Liver (tissue), 9 donors: ENCODE results near the gene LGALS7. TPM values are rescaled to one million over a fixed set of nuclear protein-coding genes. Genes with fewer than 3 reads are reported as not detected.

Experiments used
- DNase-seq: peaks from one replicate; pipeline ENCODE4 v3.0.0-alpha.2; 2017; ENCODE audit warnings: low spot score
- H3K27ac ChIP-seq, 2 donors: one replicate each; pipeline ENCODE4 v1.7.0; 2013; ENCODE audit warnings: inconsistent platforms in 2 of 2, low read length in 2 of 2, control low read depth in 1 of 2, low read depth in 1 of 2, mild to moderate bottlenecking in 1 of 2
- H3K27me3 ChIP-seq, 4 donors: one replicate each; pipeline versions ENCODE4 v1.6.1 to v1.7.0; 2013; ENCODE audit warnings: low read length in 3 of 4, inconsistent platforms in 1 of 4, mild to moderate bottlenecking in 1 of 4, moderate library complexity in 1 of 4; ENCODE audit not compliant: control insufficient read depth in 4 of 4, insufficient read depth in 4 of 4
- H3K36me3 ChIP-seq, 4 donors: one replicate each; pipeline versions ENCODE4 v1.6.1 to v1.7.0; 2013; ENCODE audit warnings: low read length in 3 of 4, mild to moderate bottlenecking in 3 of 4, low read depth in 1 of 4, moderate library complexity in 1 of 4; ENCODE audit not compliant: control insufficient read depth in 4 of 4, insufficient read depth in 3 of 4
- H3K4me1 ChIP-seq, 4 donors: one replicate each; pipeline versions ENCODE4 v1.6.1 to v1.7.0; 2013; ENCODE audit warnings: low read length in 3 of 4, mild to moderate bottlenecking in 3 of 4, moderate library complexity in 1 of 4; ENCODE audit not compliant: control insufficient read depth in 4 of 4, insufficient read depth in 4 of 4
- H3K4me3 ChIP-seq, 3 donors: one replicate each; pipeline versions ENCODE4 v1.6.1 to v1.7.0; 2013; ENCODE audit warnings: low read length in 3 of 3, control low read depth in 1 of 3, low read depth in 1 of 3, mild to moderate bottlenecking in 1 of 3
- H3K9ac ChIP-seq, 2 donors: one replicate each; pipeline ENCODE4 v1.7.0; 2013; ENCODE audit warnings: low read length in 2 of 2, mild to moderate bottlenecking in 2 of 2, moderate library complexity in 2 of 2, control low read depth in 1 of 2, low read depth in 1 of 2
- H3K9me3 ChIP-seq, 4 donors: one replicate each; pipeline versions ENCODE4 v1.6.1 to v1.7.0; 2013; ENCODE audit warnings: low read length in 3 of 4; ENCODE audit not compliant: control insufficient read depth in 4 of 4
- ATF3 ChIP-seq: IDR thresholded peaks from 2 replicates; pipeline ENCODE4 v1.6.1; 2016; ENCODE audit warnings: antibody characterized with exemption
- CTCF ChIP-seq: fragments of 150-350 bp; IDR thresholded peaks from 2 replicates; pipeline ENCODE4 v1.5.1; 2017; ENCODE audit warnings: improper control_type of control experiment, low read depth, low read length; ENCODE audit not compliant: missing input control
- GABPA ChIP-seq, 2 donors: IDR thresholded peaks in 1 of 2; conservative IDR thresholded peaks in 1 of 2; 2 replicates each; pipeline ENCODE4 v1.6.1; 2016; ENCODE audit warnings: antibody characterized with exemption in 2 of 2, mild to moderate bottlenecking in 1 of 2, moderate library complexity in 1 of 2
- HNF4A ChIP-seq, 2 donors: conservative IDR thresholded peaks; 2 replicates each; pipeline ENCODE4 v1.6.1; 2016; ENCODE audit warnings: antibody characterized with exemption in 2 of 2, mild to moderate bottlenecking in 2 of 2
- HNF4G ChIP-seq: IDR thresholded peaks from 2 replicates; pipeline ENCODE4 v1.6.1; 2016; ENCODE audit warnings: antibody characterized with exemption
- JUND ChIP-seq, 2 donors: IDR thresholded peaks; 2 replicates each; pipeline ENCODE4 v1.6.1; 2016; ENCODE audit warnings: antibody characterized with exemption in 2 of 2
- MAX ChIP-seq: IDR thresholded peaks from 2 replicates; pipeline ENCODE4 v1.6.1; 2016; ENCODE audit warnings: antibody characterized with exemption
- NR2F2 ChIP-seq: IDR thresholded peaks from 2 replicates; pipeline ENCODE4 v1.6.1; 2016; ENCODE audit warnings: antibody characterized with exemption
- RAD21 ChIP-seq, 2 donors: IDR thresholded peaks; 2 replicates each; pipeline ENCODE4 v1.6.1; 2016; ENCODE audit warnings: antibody characterized with exemption in 2 of 2, mild to moderate bottlenecking in 2 of 2
- REST ChIP-seq: IDR thresholded peaks from 2 replicates; pipeline ENCODE4 v1.6.1; 2016; ENCODE audit warnings: antibody characterized with exemption, mild to moderate bottlenecking
- RXRA ChIP-seq, 2 donors: IDR thresholded peaks; 2 replicates each; pipeline ENCODE4 v1.6.1; 2017 to 2018; ENCODE audit warnings: antibody characterized with exemption in 2 of 2, mild to moderate bottlenecking in 1 of 2
- SP1 ChIP-seq: IDR thresholded peaks from 2 replicates; pipeline ENCODE4 v1.6.1; 2018; ENCODE audit warnings: antibody characterized with exemption, mild to moderate bottlenecking
- YY1 ChIP-seq: IDR thresholded peaks from 2 replicates; pipeline ENCODE4 v1.6.1; 2016; ENCODE audit warnings: antibody characterized with exemption, mild to moderate bottlenecking
- ZBTB33 ChIP-seq: IDR thresholded peaks from 2 replicates; pipeline ENCODE4 v1.6.1; 2016; ENCODE audit warnings: antibody characterized with exemption
- WGBS: extraction: QIAGEN DNeasy Blood & Tissue Kit; methylation state at CpG from one replicate; pipeline ENCODE4 v1.1.7; 2013; 5-methylcytosine and 5-hydroxymethylcytosine counted together
- polyA plus RNA-seq, 2 donors: library from polyadenylated mRNA; stranded (reverse) in 1 of 2; unstranded in 1 of 2; fragments of 200-250 nt in 1 of 2; fragments of >200 nt in 1 of 2; fragmentation: Nextera tagmentation in 1 of 2; extraction: Ambion mirVana in 1 of 2; gene quantifications; one replicate each; pipeline versions ENCODE4 v1.2.1 to v1.2.3, GENCODE V29; 2013 to 2015
- total RNA-seq, 2 donors: library from RNA; depleted of rRNA; stranded (reverse); fragments of >200 nt; gene quantifications; one replicate each; pipeline ENCODE4 v1.2.3, GENCODE V29; 2014
- donor health status: healthy.
- donor health status: healthy.
- donor health status: healthy.
- donor health status: healthy.
- donor health status: healthy.

Gene LGALS7
- total and polyA plus RNA-seq, 4 donors = not detected

- peak; percentile 96 for DNase-seq
- Histone ChIP-seq H3K27me3 (no peaks in the 10 kb centered on the region), H3K9ac (no peak overlapping the region), H3K4me3 (no peak overlapping the region), H3K9me3 (no peaks in the 10 kb centered on the region), H3K27ac (peak overlapping the region in 1 of 2 donors; percentile 28), H3K36me3 (no peaks in the 10 kb centered on the region), H3K4me1 (peaks cover 0 to 1% (median 0%) of the 10 kb centered on the region in 4 donors)
- 46% methylated on average over 42 of the region's 42 CpGs for WGBS
- peak; percentile 67 for TF ChIP-seq CTCF
- TF ChIP-seq SP1 = peak; percentile 26
- TF ChIP-seq RXRA (IDR thresholded peaks at IDR 0.05) = no peak
- no peak for TF ChIP-seq HNF4G
- TF ChIP-seq YY1 = peak; percentile 10
- TF ChIP-seq RAD21 (IDR thresholded peaks at IDR 0.05) = peak; percentile 68 to 91
- peak; percentile 46 for TF ChIP-seq MAX
Measured at GRCh38 chr19:38769635-38770211, 3.6 kb downstream of the LGALS7 start.

- H3K9me3 ChIP-seq = no peaks in the 10 kb centered on the region
- H3K36me3 ChIP-seq = no peaks in the 10 kb centered on the region
- no peaks in the 10 kb centered on the region for H3K27me3 ChIP-seq
- H3K9ac ChIP-seq = no peak overlapping the region
- no peak overlapping the region for H3K27ac ChIP-seq
- no peak for DNase-seq
- TF ChIP-seq REST = no peak
- no peak for TF ChIP-seq HNF4A (conservative IDR thresholded peaks at IDR 0.05)
- no peak for TF ChIP-seq SP1
- TF ChIP-seq ATF3 = no peak
- no peak for TF ChIP-seq ZBTB33
- no peak for TF ChIP-seq HNF4G
- TF ChIP-seq RAD21 (IDR thresholded peaks at IDR 0.05) = no peak
- no peak for TF ChIP-seq JUND (IDR thresholded peaks at IDR 0.05)
- no peak for TF ChIP-seq GABPA (IDR thresholded peaks at IDR 0.05 in 1 of 2, conservative IDR thresholded peaks at IDR 0.05 in 1 of 2)
- TF ChIP-seq RXRA (IDR thresholded peaks at IDR 0.05) = no peak
- TF ChIP-seq NR2F2 = no peak
- H3K4me1 ChIP-seq = peaks cover 0 to 1% (median 0%) of the 10 kb centered on the region in 4 donors
- WGBS = 93% methylated on average over 10 of the region's 10 CpGs
- no peak overlapping the region for H3K4me3 ChIP-seq
Measured at GRCh38 chr19:38766276-38767047, 6.9 kb downstream of the LGALS7 start.
